ENCODE measurements around the gene PDE1A.

Gene PDE1A

GRCh38 chr2:182426918-182427240 is at the start of gene PDE1A:
TSS of gene PDE1A (minus strand) at chr2:182427036.
- no peak for DNase-seq

- DNase-seq = no peak
These were observed 46.8 kb upstream of the PDE1A start for GRCh38 chr2:182473635-182474034.

DNA sequence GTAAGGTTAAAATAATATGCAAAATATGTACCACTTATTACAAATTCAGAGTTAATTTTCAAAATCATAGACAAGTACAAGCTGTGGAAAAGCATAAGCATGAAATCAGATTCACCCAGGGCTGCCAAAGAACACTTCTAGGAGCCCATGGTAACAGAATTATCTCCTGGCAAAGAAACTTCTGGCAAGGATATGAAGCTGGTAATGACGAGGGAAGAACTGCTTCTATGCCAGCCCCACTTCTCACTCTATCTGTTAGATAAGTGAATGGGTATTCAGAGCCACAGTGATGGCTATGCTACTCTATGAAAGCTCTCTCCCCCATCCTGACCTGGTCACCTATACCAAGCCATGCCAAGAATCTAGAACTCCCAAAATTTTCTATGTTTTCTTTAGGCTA is 36.9 kb upstream of the PDE1A start:
- no peak for DNase-seq

- DNase-seq = no peak
These were observed 29.9 kb upstream of the PDE1A start for GRCh38 chr2:182456784-182457183.

GRCh38 chr2:182452456-182452990 is 25.7 kb upstream of the PDE1A start:
- no peak for DNase-seq

DNA sequence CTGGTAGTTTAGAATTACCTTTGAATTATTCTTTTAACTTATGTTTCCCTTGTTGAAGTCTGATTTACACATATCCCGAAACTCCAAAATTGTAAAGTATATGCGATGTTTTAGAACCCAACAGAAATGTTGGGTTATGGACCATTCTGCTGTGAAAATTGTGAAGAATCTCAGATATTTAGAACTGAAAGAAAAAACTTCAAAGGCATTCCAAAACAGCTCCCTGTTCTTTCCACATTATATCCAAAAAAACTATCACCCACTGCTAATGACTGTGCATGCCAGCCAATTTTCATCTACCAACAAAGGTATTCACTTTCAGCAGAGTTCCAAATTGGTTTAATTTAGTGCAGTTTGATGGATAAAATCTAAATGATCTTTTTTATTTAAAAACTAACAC is 21.5 kb upstream of the PDE1A start:
- no peak for DNase-seq

DNA sequence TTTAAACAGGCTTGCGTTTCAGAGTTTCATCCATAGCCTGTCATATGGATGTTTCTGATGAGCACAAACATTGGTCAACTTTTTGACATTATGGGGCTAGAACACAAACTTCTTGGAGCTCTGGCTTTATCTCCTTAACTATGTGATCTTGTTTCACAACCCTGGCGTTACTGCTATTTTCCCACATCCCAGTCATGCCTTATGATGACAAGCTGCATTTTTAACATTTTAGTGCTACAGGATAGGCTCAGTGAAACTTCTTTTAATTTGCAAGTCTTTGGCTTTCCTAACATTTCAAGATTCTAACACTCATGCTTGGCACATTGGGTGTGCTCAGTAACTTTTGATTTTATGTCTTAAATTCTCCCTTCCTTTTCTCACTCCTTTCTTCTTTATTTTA is 21.0 kb upstream of the PDE1A start:
- no peak for DNase-seq

DNA sequence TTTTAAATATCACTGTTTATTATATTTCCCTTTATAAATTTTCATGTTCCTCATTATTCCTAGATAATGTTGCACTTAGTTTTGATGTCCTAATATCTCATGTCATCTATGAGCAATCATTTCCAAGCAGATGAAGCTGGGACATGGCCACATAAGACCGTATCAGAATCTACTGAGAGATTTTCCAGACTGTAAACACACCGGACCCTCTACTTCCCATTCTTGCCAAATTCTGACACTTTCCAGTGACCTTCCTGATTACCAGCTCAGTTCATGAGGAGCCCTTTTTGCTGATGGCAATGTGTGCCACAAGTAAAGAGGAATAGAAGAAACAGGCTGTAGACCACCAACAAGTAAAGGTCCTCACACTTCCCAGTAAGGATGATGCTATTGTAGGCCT is 20.3 kb upstream of the PDE1A start:
- DNase-seq = no peak

- DNase-seq = no peak
These were observed 19.3 kb upstream of the PDE1A start for GRCh38 chr2:182446087-182446486.

DNA sequence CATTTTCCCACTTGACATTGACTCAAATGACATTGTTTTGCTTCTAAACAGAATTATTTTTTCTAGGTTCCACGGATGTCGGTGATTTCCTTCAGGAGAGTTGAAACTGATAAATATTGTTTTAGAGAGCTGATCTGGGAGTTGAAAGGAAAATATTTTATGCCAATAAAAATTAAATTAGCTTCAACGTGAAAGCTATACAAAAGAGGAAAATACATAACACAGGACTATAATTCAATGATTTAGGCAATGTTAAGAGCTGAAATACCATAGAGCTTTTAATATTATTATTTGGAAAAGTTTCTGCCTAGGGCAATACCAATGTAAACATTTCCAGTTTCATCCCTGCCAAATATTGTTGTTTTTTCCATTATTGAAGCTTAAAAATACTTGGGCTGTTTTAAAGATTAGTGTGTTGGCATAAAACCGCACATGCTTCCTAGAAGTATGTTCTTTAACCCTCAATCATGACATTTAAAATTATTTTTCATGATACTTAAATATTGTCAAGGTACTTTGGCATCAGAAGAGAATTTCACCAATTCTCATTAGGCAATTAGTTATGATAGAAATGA is 18.6 kb upstream of the PDE1A start:
- no peak for DNase-seq

GRCh38 chr2:182444806-182445205 is 18.0 kb upstream of the PDE1A start:
- DNase-seq = no peak

DNA sequence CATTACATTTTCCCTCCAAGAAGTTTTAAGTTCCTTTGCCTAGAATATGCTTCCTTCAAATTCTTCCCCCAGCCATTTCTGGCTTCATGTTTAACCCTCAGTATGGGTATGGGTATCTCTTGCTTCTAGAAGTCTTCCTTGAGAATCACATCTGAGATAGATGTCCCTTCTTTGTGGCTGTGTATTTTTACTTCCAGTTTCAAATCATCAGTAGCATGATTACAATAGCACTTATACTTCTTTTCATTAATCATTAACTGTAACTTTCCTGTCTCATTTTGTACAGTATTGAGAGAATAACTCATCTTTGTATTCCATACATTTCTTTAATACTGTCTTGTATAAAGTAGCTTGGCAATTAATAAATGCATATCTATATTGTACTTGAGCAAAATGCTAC is 17.3 kb upstream of the PDE1A start:
- no peak for DNase-seq

GRCh38 chr2:182436252-182436651 is 9.4 kb upstream of the PDE1A start:
- no peak for DNase-seq

- no peak for DNase-seq
These were observed 8.9 kb upstream of the PDE1A start for GRCh38 chr2:182435754-182436153.

DNA sequence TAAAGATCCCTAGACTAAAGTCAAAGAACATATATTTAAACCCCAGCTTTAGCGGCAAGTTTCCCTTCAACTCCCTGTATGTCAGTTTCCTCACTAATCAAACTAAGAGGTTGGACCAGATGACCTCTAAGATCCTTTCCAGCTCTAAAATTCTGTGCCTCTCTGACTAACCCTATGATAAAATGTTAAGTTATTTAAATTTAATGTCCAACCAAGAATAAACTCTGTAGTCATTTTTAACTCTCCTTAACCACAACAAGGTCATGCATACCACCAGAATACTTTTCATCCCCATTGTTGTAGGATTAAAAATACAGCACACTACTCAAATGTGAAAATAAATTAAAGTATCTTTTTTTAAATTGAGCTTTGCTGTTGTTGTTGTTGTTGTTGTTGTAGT is 5.2 kb upstream of the PDE1A start:
- no peak for DNase-seq

GRCh38 chr2:182428476-182428875 is 1.6 kb upstream of the PDE1A start:
- no peak for DNase-seq

GRCh38 chr2:182426082-182426917 is 536 bp downstream of the PDE1A start:
- no peak for DNase-seq

- DNase-seq = no peak
These were observed 4.0 kb downstream of the PDE1A start for GRCh38 chr2:182422864-182423263.

DNA sequence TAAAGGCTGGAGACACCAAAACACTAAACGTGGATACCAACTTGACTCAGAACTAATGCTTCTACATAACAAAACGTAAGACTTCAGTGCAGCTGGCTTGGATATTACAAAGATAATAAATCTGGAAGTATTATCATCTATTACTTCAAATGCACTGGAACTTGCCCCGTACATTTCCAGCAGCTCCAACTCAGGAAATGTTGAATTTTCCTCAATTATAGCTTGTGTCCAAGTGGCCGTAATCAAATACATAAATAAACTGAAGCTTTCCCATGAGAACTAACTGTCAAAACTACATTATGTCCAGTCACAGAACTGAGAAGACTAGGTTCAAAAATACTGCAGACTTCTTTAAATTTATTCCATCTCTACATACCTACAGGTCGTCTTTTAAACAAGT is 6.2 kb downstream of the PDE1A start:
- no peak for DNase-seq

- no peak for DNase-seq
These were observed 10.0 kb downstream of the PDE1A start for GRCh38 chr2:182416861-182417260.

GRCh38 chr2:182416191-182416590 is 10.6 kb downstream of the PDE1A start:
- DNase-seq = no peak

DNA sequence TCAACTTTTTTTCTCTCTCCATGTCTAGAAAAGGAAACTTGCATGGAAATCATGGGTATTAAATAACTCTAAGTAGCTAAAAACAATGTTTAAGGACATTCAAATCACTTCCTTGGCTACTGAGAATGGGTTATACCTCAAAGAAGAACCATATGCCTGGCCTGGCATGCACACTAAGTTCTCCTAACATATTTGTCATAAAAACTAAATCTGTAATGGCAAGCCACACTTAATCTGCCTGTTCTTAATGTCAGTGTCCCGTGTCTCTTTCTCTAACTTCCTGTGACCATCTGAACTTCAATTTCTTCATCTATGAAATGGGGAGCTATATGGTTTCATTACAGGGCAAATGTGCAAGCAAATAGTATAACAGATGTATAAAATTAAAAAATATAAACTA is 11.1 kb downstream of the PDE1A start:
- DNase-seq = no peak

DNA sequence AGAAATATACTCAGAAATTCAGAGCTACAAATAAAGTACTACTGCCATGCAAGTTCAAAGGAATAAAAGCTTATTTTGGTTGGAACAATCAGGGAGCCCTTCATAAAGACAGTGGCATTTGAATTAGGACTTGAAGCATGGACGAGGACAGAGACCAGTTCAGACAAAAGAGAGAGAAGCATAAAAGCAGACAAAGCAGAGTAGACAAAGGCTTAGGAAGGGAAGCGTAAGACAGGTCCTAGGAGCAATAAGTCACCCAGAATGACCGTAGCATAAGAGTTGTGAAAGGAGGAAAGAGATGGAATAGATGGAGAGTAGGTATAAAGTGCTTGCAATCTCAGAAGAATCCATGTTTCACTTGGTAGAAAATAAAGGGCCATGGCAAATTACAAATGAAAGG is 14.0 kb downstream of the PDE1A start:
- no peak for DNase-seq

- DNase-seq = no peak
These were observed 16.7 kb downstream of the PDE1A start for GRCh38 chr2:182410120-182410519.

GRCh38 chr2:182406221-182406620 is 20.6 kb downstream of the PDE1A start:
- no peak for DNase-seq
